EL (cell line): Measurements from ENCODE around the gene DCDC1.
A peak's percentile ranks its signal among the peaks of the same experiment; 100 is the strongest.
"Not testable (repeated sequence)": the region's sequence is repeated elsewhere in the genome, so short reads cannot be mapped to it uniquely, and the experiment has no call there.

Source experiments
- DNase-seq: peaks from one replicate; pipeline ENCODE4 v3.0.0-alpha.2; 2016

DCDC1 gene

GRCh38 chr11:31325160-31325559 lies 44.4 kb downstream of the DCDC1 start:
- DNase-seq, result peak; percentile 36

GRCh38 chr11:31323145-31323544 lies 46.4 kb downstream of the DCDC1 start:
- no peak for DNase-seq

DNA sequence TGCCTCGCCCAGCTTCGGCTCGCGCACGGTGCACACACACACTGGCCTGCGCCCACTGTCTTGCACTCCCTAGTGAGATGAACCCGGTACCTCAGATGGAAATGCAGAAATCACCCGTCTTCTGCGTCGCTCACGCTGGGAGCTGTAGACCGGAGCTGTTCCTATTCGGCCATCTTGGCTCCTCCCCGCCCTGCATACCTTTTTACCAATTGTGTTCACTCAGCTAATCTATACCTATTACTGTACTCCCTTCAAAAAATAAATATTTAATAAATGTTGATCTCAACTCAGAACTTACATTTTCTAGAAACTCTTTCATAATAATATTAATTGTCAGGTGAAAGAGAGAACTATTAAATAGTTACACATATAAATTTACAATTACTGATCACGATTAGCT lies 48.0 kb downstream of the DCDC1 start:
- not testable (repeated sequence) for DNase-seq

DNA sequence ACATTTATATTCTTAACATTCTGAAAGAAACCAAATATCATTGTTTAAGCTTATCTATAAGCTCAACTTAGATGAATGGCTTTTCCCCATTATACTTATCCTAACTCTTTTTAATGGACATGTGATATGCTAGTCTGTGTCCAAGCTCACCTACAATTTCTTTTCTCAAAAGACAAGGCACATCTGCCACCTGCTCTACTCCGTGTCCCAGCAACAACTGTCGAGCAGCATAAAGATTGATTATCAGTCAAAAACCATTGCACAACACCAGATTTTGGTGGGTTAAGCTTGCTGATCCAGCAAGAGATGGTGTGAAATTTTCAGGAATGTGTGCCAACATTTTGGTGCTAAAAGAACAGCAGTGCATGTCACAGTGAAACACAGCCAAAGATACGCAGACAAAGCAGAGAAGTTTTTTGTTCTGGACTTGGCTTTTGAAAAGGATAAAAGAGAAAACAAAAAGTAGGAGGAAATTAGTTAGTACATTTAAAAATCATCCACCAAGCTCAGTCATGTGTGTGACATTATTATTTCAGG lies 65.8 kb downstream of the DCDC1 start:
- no peak for DNase-seq

GRCh38 chr11:31301549-31302510 lies 67.7 kb downstream of the DCDC1 start:
- DNase-seq, result no peak

DNA sequence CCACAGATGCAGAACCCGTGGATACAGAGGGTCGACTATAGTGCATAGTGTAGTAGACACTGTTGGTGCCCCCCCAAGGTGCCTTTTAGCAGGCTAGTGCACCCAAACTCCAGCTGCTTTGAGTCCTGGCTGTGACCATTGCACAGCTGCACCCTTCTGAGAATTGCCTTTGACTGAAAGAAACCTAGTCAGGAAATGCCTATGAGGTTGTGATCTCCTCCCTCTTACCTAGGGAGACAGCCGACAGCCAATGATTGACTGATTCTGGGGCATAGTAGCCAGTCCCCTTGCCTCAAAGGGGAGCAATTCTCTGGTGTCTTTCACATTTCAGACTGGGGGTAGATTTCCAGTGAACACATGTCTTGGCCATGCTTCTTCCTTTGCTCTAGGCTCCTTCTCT lies 74.2 kb downstream of the DCDC1 start:
- DNase-seq, result no peak

- DNase-seq, result not testable (repeated sequence)
Measured at GRCh38 chr11:31273527-31273926, 96.0 kb downstream of the DCDC1 start.

GRCh38 chr11:31267720-31268119 lies 101.8 kb downstream of the DCDC1 start:
- DNase-seq, result no peak

DNA sequence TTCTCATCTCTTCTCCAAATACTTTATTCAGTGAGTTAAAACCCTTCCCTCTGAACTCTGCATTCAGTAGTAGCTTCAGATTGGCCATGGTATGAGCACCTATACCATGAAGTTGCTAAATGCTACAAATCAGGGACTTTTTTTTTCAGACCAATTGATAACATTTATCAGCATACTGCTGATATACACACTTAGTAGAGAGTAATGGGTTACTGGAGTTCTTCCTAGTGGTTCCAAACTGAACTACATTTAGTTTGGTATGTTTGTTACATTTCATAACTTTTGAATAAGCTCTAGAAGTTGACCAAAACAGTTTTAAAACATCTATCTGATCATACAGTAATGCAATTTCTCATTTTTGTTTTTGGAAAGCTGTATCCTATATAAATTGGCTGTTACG lies 104.7 kb downstream of the DCDC1 start:
- no peak for DNase-seq

- DNase-seq, result peak; percentile 2
Measured at GRCh38 chr11:31262761-31263160, 106.8 kb downstream of the DCDC1 start.

DNA sequence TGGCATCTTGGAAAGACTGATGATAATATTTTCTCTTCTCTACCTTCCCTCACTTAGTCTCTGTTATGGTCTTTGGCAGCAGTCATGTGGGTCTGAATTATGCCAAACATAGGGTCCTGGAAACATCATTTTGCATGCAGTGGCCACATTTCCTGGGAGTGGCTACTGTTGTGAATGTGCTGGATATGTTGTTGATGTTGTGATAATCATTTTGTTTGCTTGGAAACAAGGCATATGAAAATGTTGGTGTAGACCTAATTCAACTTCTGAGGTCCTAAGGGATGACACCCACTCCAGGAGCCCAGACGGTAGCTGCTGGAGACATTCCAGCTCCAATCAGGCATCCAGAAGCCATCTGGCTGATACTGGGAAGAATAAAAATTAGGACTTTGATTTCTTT lies 109.7 kb downstream of the DCDC1 start:
- no peak for DNase-seq

DNA sequence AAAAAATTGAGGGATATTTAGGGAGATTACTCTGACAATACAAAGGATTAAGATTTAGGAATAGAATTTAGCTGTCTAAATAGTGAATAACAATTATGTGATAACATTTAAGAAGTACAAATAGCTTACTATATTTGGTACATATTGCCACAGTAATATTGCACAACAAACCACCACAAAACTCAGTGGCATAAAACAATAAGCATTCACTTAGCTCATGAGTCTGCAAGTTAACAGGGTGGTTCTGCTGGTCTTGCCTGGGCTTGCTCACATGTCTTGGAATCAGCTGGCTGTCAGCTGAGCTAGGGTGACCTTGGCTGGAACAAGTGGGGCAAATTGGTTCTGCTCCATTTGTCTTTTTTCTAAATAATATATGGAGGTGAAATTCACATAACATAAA lies 115.1 kb downstream of the DCDC1 start:
- DNase-seq, result no peak

GRCh38 chr11:31248768-31249167 lies 120.8 kb downstream of the DCDC1 start:
- DNase-seq, result no peak

- no peak for DNase-seq
Measured at GRCh38 chr11:31247321-31247720, 122.2 kb downstream of the DCDC1 start.

- DNase-seq, result no peak
Measured at GRCh38 chr11:31246451-31247165, 122.9 kb downstream of the DCDC1 start.

- no peak for DNase-seq
Measured at GRCh38 chr11:31243706-31244105, 125.8 kb downstream of the DCDC1 start.

DNA sequence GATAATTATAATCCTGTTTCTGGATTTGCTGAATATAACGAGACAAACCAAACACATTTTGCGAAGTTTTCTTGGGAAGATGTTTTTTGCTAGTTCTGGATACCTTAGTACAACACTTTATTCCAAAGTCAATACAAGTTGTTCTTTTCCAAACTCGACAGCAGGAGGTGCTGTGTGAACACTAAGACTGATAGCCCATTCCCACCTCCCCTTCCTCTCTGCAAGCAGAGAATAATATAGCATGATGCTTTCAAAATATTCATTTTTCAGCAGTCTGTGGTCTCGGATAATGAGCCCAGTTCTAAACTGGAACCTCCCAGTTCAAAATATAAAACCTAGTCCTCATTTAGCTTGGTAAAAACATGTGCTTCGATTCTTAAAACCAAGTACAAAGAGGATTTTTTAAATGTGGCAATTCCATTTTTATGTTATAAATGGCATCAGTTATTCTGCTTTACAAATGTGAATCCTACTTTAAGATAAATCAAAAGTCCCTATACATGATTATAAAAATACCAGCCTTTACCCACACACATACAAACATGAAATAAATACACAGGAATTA lies 129.1 kb downstream of the DCDC1 start:
- DNase-seq, result peak; percentile 27

DNA sequence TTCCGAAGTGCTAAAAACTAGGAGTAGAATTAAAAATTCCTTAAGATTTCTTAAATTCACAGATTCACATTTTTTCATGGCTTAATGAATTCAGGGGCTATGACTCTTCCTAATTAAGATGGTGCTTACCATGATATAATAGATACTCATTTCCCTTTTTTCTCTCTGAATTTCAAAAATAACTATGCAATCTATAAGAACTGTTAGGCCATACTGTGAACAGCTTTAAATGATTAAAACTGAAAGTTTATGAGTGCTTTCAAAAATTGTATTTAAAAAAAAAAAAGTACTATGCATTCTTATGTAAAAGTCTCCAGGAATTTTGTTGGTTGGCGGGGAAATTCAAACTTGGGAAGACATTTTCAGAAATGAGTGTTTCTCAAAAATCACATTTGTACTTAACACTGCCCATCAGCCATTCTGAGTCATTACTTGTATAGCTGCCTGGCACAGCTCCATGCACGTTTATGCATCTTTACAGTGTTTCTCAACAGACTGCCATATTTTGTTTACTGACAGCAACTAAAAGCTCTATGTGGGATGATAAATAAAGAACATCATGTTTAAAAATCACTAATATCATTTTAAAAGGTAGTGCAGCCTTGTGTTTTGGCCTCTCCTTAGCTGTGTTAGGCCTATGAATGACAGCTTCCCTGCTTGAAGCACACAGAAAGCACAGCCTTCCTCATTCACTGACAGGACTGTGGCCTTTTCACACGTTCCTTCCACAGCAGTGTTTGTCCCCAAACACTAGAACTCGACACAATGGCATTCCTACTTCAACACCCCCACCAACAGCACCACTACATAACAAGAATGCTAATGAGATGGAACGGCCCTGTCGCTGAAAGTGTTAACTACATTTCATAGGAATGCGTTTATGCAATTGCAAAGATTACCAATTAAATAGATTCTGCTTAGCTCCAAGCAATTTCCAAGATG lies 131.4 kb downstream of the DCDC1 start:
- DNase-seq, result peak; percentile 15

DNA sequence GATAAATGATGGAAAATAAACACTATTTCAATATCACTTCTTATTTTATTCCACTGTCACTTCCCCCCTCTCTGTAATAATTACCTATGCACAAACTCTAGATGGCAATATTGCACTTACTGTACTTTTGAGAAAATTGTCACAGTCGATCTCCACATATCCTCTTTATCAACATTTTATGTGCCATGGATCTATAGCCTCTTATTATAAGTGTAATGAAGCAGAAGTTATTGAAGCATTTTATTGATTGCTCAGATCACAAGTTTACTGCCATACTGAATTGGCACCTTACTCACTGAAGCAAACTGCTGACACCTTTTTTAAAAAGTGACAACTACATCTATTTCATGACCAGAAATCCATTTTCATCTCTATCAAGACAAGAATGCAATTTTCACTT lies 133.4 kb downstream of the DCDC1 start:
- DNase-seq, result peak; percentile 2

GRCh38 chr11:31233425-31233824 lies 136.1 kb downstream of the DCDC1 start:
- DNase-seq, result no peak

DNA sequence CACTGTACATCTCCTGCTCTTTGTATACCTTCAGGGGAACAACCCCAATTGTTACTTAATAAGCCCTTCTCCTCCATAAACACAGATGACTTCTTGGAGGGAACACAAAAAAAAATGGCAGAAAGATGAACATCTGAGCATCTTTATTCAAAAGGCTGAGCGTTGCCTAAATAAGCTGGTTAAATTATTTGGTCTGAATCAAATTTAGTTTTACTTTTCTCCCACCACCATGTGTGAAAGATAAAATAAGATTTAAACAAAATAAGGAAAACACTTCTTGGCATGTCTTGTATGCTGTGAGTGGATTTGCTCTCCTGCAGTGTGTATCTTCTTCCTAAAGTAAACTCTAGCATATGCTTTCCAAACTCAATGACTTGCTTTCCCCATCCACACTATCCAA lies 137.9 kb downstream of the DCDC1 start:
- DNase-seq, result no peak

DNA sequence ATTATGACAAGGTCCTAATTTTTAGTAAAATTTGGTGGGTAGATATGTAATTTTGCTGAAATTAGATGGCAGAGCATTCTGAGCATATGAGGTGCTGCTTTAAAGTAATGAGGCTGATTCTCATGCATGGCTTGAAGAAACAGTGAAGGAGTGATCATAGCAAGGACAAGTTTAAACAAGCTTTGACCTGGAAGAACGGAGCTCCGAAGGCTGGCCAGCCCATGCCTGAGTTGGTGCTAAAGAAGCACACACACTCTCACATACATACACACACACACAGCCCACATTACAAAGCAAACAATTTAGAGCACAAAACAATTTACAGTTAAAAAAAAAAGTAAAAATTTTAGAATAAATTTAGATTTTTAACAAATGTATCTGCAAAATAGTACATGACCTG lies 150.7 kb downstream of the DCDC1 start:
- no peak for DNase-seq
